Gastrocnemius medialis (tissue), 4 donors: Measurements from ENCODE around the gene CDH4. TPM values are rescaled to one million over a fixed set of nuclear protein-coding genes. Genes with fewer than 3 reads are reported as not detected.

ENCODE experiments used
- ATAC-seq, 2 donors: fragments of 150-250 bp; one replicate each; pipeline ENCODE4 v1.9.1; 2016
- DNase-seq, 2 donors: peaks; one replicate each; pipeline ENCODE4 v3.0.0-alpha.2; 2019
- H3K27ac ChIP-seq, 4 donors: fragments of 200-600 bp; sonication (generic); 1 replicate in 1 of 4; 2 replicates in 3 of 4; pipeline ENCODE4 v1.5.1; 2016 to 2018; ENCODE audit warnings: mild to moderate bottlenecking in 2 of 4, moderate library complexity in 1 of 4
- H3K27me3 ChIP-seq, 3 donors: fragments of 200-600 bp; sonication (generic) in 2 of 3; 1 replicate in 1 of 3; 2 replicates in 2 of 3; pipeline versions ENCODE4 v1.5.1 to v1.6.0; 2016 to 2019; ENCODE audit warnings: mild to moderate bottlenecking in 1 of 3, moderate library complexity in 1 of 3
- H3K36me3 ChIP-seq, 2 donors: fragments of 200-600 bp; sonication (generic) in 1 of 2; one replicate each; pipeline ENCODE4 v1.5.1; 2017 to 2018
- H3K4me1 ChIP-seq, 2 donors: fragments of 200-600 bp; sonication (generic) in 1 of 2; one replicate each; pipeline ENCODE4 v1.5.1; 2016 to 2017; ENCODE audit warnings: mild to moderate bottlenecking in 2 of 2
- H3K4me3 ChIP-seq, 4 donors: fragments of 200-600 bp; sonication (generic) in 3 of 4; 1 replicate in 1 of 4; 2 replicates in 3 of 4; pipeline ENCODE4 v1.5.1; 2016 to 2019; ENCODE audit warnings: mild to moderate bottlenecking in 2 of 4
- H3K9me3 ChIP-seq, 3 donors: fragments of 200-600 bp; sonication (generic) in 2 of 3; 1 replicate in 1 of 3; 2 replicates in 2 of 3; pipeline ENCODE4 v1.5.1; 2016 to 2019
- POLR2A ChIP-seq, 2 donors: fragments of 450-650 bp; IDR thresholded peaks; one replicate each; pipeline ENCODE4 v1.6.1; 2017; ENCODE audit warnings: antibody characterized with exemption in 2 of 2, mild to moderate bottlenecking in 2 of 2, moderate library complexity in 2 of 2
- in situ Hi-C, 4 donors: fragments of 200-750 bp; cut with MboI; loops; one replicate each; pipeline versions ENCODE4 v1.15.0 to v1.8.0; 2017; ENCODE audit warnings: low sequenced_read_pairs in 4 of 4
- intact Hi-C: fragments of 100-400 bp; cut with DNase I; formaldehyde crosslinking; loops from one replicate; pipeline ENCODE4 v1.15.1; 2023; ENCODE audit warnings: low total_unique reads
- total RNA-seq, 4 donors: library from RNA; depleted of rRNA; stranded (reverse); fragments of >200 nt; gene quantifications; one replicate each; pipeline versions ENCODE4 v1.1.0 to v1.2.3, GENCODE V29; 2016
- TF ChIP-seq, protein P1 (sequence below), 5 experiments: fragments of 450-650 bp in 3 of 5; fragments of 200-600 bp in 2 of 5; sonication (generic) in 2 of 5; IDR thresholded peaks in 4 of 5; conservative IDR thresholded peaks in 1 of 5; 1 replicate in 4 of 5; 2 replicates in 1 of 5; pipeline ENCODE4 v1.5.1; 2016 to 2019; ENCODE audit warnings: antibody characterized with exemption in 5 of 5, mild to moderate bottlenecking in 3 of 5, moderate library complexity in 3 of 5

CDH4 gene
- total RNA-seq, 4 donors from 2014 or later = 0.38 to 1.2 (median 0.86) TPM

DNA sequence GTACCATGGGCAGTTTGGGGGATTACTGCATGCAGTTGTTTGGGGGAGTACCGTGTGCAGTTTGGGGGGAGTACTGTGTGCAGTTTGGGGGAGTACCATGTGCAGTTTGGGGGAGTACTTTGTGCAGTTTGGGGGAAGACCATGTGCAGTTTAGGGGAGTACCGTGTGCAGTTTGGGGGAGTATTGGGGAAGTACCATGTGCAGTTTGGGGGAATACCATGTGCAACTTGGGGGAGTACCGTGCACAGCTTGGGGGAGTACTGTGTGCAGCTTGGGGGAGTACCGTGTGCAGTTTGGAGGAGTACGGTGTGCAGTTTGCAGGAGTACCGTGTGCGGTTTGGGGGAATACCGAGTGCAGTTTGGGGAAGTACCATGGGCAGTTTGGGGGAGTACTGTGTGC, 22.3 kb downstream of the CDH4 start:
- Histone ChIP-seq H3K4me3 (no peak overlapping the region), H3K4me1 (no peaks in the 10 kb centered on the region), H3K9me3 (no peaks in the 10 kb centered on the region), H3K27me3 (no peaks in the 10 kb centered on the region), H3K27ac (no peak overlapping the region), H3K36me3 (no peaks in the 10 kb centered on the region)
- in situ Hi-C loops = no loop called here
- DNase-seq (no peak), ATAC-seq (no peak)
- TF ChIP-seq POLR2A (IDR thresholded peaks at IDR 0.05) = no peak
- TF ChIP-seq, protein P1, sequence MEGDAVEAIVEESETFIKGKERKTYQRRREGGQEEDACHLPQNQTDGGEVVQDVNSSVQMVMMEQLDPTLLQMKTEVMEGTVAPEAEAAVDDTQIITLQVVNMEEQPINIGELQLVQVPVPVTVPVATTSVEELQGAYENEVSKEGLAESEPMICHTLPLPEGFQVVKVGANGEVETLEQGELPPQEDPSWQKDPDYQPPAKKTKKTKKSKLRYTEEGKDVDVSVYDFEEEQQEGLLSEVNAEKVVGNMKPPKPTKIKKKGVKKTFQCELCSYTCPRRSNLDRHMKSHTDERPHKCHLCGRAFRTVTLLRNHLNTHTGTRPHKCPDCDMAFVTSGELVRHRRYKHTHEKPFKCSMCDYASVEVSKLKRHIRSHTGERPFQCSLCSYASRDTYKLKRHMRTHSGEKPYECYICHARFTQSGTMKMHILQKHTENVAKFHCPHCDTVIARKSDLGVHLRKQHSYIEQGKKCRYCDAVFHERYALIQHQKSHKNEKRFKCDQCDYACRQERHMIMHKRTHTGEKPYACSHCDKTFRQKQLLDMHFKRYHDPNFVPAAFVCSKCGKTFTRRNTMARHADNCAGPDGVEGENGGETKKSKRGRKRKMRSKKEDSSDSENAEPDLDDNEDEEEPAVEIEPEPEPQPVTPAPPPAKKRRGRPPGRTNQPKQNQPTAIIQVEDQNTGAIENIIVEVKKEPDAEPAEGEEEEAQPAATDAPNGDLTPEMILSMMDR (IDR thresholded peaks at IDR 0.05 in 4 of 5, conservative IDR thresholded peaks at IDR 0.05 in 1 of 5) = no peak
- intact Hi-C loops = no loop called here

DNA sequence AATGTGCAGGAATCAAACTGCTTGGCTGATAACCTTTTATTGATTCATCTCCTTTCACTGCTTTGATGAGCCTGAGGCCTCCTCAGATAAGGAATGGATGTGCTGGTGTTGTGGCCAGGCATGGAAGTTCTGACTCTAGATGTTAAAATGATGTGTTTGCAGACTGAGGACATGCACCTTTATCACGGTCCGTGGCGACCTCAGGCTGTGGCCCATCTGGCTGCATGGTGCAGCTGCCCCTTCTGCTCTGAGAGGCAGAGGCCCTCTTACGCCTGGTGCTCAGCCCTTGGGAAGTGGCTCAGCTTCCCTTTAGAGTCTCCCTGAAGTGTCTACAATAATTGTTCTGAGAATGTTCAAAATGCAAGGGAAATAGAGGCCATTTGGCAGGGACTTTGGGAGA, 26.2 kb downstream of the CDH4 start:
- Histone ChIP-seq H3K9me3 (no peaks in the 10 kb centered on the region), H3K27ac (no peak overlapping the region), H3K36me3 (no peaks in the 10 kb centered on the region), H3K4me3 (no peak overlapping the region), H3K4me1 (no peaks in the 10 kb centered on the region), H3K27me3 (no peaks in the 10 kb centered on the region)
- TF ChIP-seq POLR2A (IDR thresholded peaks at IDR 0.05) = no peak
- TF ChIP-seq, protein P1 (IDR thresholded peaks at IDR 0.05 in 4 of 5, conservative IDR thresholded peaks at IDR 0.05 in 1 of 5) = no peak
- in situ Hi-C loops = no loop called here
- intact Hi-C loops = no loop called here
- DNase-seq (no peak), ATAC-seq (no peak)

DNA sequence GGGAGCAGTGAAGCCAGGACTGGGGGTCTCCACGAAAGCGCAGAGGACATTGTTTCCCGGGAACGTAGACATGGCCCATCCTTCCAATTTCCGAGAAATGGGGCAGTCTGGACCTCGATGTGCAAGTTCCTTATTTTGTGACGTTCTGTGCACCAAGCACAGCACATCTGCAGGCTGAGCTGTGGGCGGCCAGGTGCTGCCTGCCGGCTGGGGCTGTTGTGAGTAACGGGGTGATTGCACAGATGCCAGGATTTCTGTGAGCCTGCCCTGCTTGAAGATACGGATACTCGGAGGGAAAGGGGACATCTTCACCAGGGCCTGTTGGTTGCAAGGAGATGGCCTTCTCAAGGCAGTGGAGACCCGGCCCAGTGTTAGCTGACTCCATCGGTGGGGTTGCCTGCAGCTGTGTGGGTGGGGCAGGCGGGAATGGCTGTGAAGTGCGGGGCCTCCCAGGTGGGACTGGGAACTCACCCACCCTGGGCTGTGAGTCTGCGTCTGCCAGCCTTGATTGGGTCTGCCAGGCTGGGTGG, 27.6 kb downstream of the CDH4 start:
- Histone ChIP-seq H3K27me3 (no peaks in the 10 kb centered on the region), H3K9me3 (no peaks in the 10 kb centered on the region), H3K4me3 (no peak overlapping the region), H3K27ac (no peak overlapping the region), H3K4me1 (no peaks in the 10 kb centered on the region), H3K36me3 (no peaks in the 10 kb centered on the region)
- ATAC-seq (no peak), DNase-seq (no peak)
- no peak for TF ChIP-seq POLR2A (IDR thresholded peaks at IDR 0.05)
- TF ChIP-seq, protein P1 (IDR thresholded peaks at IDR 0.05 in 4 of 5, conservative IDR thresholded peaks at IDR 0.05 in 1 of 5) = no peak
- intact Hi-C loops = no loop called here
- in situ Hi-C loops = no loop called here

DNA sequence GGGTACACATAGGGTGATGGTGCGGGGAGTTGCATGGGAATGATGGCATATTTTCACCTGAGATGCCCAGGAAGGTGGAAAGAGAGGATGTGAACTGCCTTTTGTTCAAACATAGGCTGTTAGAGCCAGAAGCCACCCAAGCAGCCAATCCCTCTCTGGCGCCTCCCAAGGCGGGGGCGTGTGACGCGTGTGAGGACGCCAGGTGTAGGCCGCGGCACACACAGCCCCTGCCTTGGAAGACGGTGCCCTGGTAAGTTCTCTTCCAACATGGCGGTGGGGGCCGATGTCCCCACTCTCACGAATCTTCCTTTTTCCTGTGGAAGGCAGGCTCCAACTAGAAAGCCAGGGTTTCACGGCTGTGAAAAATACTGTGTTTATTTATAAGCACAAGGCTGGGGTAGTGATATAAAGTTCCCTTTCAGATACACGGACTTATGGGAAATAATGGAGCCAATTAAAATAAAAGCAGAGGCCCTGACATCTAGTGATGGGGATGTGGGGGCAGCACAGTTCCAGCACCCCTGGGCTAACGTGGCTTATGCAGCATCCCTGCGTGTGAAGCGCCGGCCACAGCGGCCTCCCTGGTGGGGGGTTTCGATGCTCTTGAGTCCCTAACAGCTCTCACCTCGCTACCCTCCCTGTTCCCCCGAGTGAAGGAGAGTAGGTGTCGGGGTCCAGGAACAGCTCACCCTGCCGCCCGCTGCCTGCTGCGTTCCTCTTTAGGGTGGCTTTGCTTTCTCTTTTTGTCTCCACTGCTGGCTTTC, 28.3 kb downstream of the CDH4 start:
- TF ChIP-seq, protein P1 (IDR thresholded peaks at IDR 0.05 in 4 of 5, conservative IDR thresholded peaks at IDR 0.05 in 1 of 5) = no peak
- TF ChIP-seq POLR2A (IDR thresholded peaks at IDR 0.05) = no peak
- ATAC-seq = no peak

More for the DNA sequence above, 28.3 kb downstream of the CDH4 start:
- H3K27ac ChIP-seq = no peak overlapping the region
- in situ Hi-C loops = no loop called here
- H3K36me3 ChIP-seq = no peaks in the 10 kb centered on the region
- H3K9me3 ChIP-seq = no peaks in the 10 kb centered on the region
- H3K27me3 ChIP-seq = no peaks in the 10 kb centered on the region
- H3K4me3 ChIP-seq = no peak overlapping the region
- DNase-seq = no peak
- H3K4me1 ChIP-seq = no peaks in the 10 kb centered on the region
- intact Hi-C loops = no loop called here
